ENCODE data around the gene KIF11. TPM values are rescaled to one million over a fixed set of nuclear protein-coding genes. Genes with fewer than 3 reads are reported as not detected.

The KIF11 gene
- total and polyA plus RNA-seq, 9 of the 15 experiments (the other 6 are each of a cell fraction or from before 2014, with no cell fraction given) = 11.3 to 54.4 (median 29.2) TPM

GRCh38 chr10:92699518-92700381 lies 106.8 kb downstream of the KIF11 start (continued):
- TF ChIP-seq PTBP1 (IDR thresholded peaks at IDR 0.05; ENCODE audit: low read depth, low read length) (no peak), ZNF175 (CRISPR knock-in tag; IDR thresholded peaks at IDR 0.05; ENCODE audit: low read depth) (no peak), FOXK2 (conservative IDR thresholded peaks at IDR 0.05 in 1 of 2, IDR thresholded peaks at IDR 0.05 in 1 of 2; ENCODE audit: low read depth in 2 of 2) (peak; percentile 61 to 73), RFX1 (IDR thresholded peaks at IDR 0.05) (no peak), TAF15 (IDR thresholded peaks at IDR 0.05; ENCODE audit: low read depth, low read length) (no peak), PCBP2 (IDR thresholded peaks at IDR 0.05; ENCODE audit: low read depth, low read length, poor library complexity, severe bottlenecking) (no peak), NR1H2 (CRISPR knock-in tag; IDR thresholded peaks at IDR 0.05) (no peak), DNMT1 (IDR thresholded peaks at IDR 0.05) (no peak), CHD7 (IDR thresholded peaks at IDR 0.05; ENCODE audit: low read depth, low read length) (no peak), E2F5 (CRISPR knock-in tag; IDR thresholded peaks at IDR 0.05) (no peak), THRAP3 (IDR thresholded peaks at IDR 0.05; ENCODE audit: borderline replicate concordance) (0 out of 2 replicates have a peak, but pooled peaks have one; percentile 44), ATF2 (CRISPR knock-in tag; IDR thresholded peaks at IDR 0.05) (no peak), ZNF561 (CRISPR knock-in tag; conservative IDR thresholded peaks at IDR 0.05) (no peak)

Data from K562 (cell line).